Right cardiac atrium (tissue), 5 donors: Measurements from ENCODE around the gene KCNIP4. TPM values are rescaled to one million over a fixed set of nuclear protein-coding genes. Genes with fewer than 3 reads are reported as not detected.

Experiments used
- ATAC-seq, 2 donors: fragments of 200-7000 bp; cut with Tn5 transposase; one replicate each; pipeline versions ENCODE4 v1.8.0 to v1.9.1; 2020; ENCODE audit warnings: moderate library complexity in 2 of 2, mild to moderate bottlenecking in 1 of 2
- DNase-seq, 3 donors: peaks; one replicate each; pipeline ENCODE4 v3.0.0-alpha.2; 2020
- H3K27ac ChIP-seq: one replicate; pipeline ENCODE4 v1.5.1; 2013; ENCODE audit warnings: mild to moderate bottlenecking, low read length, control low read depth, moderate library complexity
- H3K27me3 ChIP-seq: one replicate; pipeline ENCODE4 v1.6.1; 2013; ENCODE audit not compliant: control insufficient read depth, insufficient read depth
- H3K4me1 ChIP-seq: one replicate; pipeline ENCODE4 v1.6.1; 2013; ENCODE audit warnings: low read length; ENCODE audit not compliant: control insufficient read depth, insufficient read depth
- H3K4me3 ChIP-seq: one replicate; pipeline ENCODE4 v1.5.1; 2013; ENCODE audit warnings: low read length, control low read depth
- H3K9me3 ChIP-seq: one replicate; pipeline ENCODE4 v1.6.1; 2013; ENCODE audit warnings: low read length; ENCODE audit not compliant: control insufficient read depth
- WGBS: extraction: QIAGEN DNeasy Blood & Tissue Kit; methylation state at CpG from one replicate; pipeline ENCODE4 v1.1.7; 2013; 5-methylcytosine and 5-hydroxymethylcytosine counted together
- intact Hi-C, 4 donors: fragments of 100-400 bp; cut with DNase I; formaldehyde crosslinking; loops; one replicate each; pipeline versions ENCODE4 v1.11.0 to v1.14.0; 2022 to 2023
- polyA plus RNA-seq: library from polyadenylated mRNA; stranded (reverse); fragments of 200-250 nt; gene quantifications from one replicate; pipeline ENCODE4 v1.2.3, GENCODE V29; 2013
- total RNA-seq, 4 donors: library from RNA; stranded (reverse); fragmentation: NEBNext Ultra II Directional; extraction: Animal tissue kit (Norgen Biotek cat#: 25700); gene quantifications; one replicate each; pipeline ENCODE4 v1.2.1, GENCODE V29; 2021
- donor health status: healthy with polysubstance abuse.
- donor health status: DM: no; HTN: yes; CAD: no.
- donor health status: DM: no; HTN: no; CAD: no.
- donor health status: DM: no; HTN: yes; CAD: no; lungs with severe emphysema.
- donor health status: DM: yes; HTN: yes; CAD: no.

KCNIP4 gene
- total and polyA plus RNA-seq, 5 donors, result 0.05 to 0.86 (median 0.23) TPM; not detected in 2

GRCh38 chr4:20847124-20847747 is 1101.3 kb downstream of the KCNIP4 start:
- Histone ChIP-seq H3K9me3 (no peaks in the 10 kb centered on the region), H3K27me3 (no peaks in the 10 kb centered on the region), H3K4me1 (no peaks in the 10 kb centered on the region), H3K27ac (no peak overlapping the region), H3K4me3 (no peak overlapping the region)
- WGBS, result 35% methylated on average over 2 of the region's 2 CpGs
- DNase-seq (no peak), ATAC-seq (no peak)
- intact Hi-C loops, result no loop called here

- H3K4me3 ChIP-seq, result no peak overlapping the region
- intact Hi-C loops, result no loop called here
- H3K27ac ChIP-seq, result no peak overlapping the region
- DNase-seq, result no peak
- H3K4me1 ChIP-seq, result no peaks in the 10 kb centered on the region
- H3K27me3 ChIP-seq, result no peaks in the 10 kb centered on the region
- H3K9me3 ChIP-seq, result no peaks in the 10 kb centered on the region
- ATAC-seq, result no peak
- WGBS, result 74% methylated on average over 4 of the region's 4 CpGs
These were observed 1104.3 kb downstream of the KCNIP4 start for GRCh38 chr4:20844311-20844710.

- H3K4me3 ChIP-seq, result no peak overlapping the region
- no peaks in the 10 kb centered on the region for H3K9me3 ChIP-seq
- no peak for ATAC-seq
- no peaks in the 10 kb centered on the region for H3K4me1 ChIP-seq
- DNase-seq, result no peak
- no peak overlapping the region for H3K27ac ChIP-seq
- WGBS, result 77% methylated on average over 5 of the region's 5 CpGs
- intact Hi-C loops, result no loop called here
- H3K27me3 ChIP-seq, result no peaks in the 10 kb centered on the region
These were observed 1107.9 kb downstream of the KCNIP4 start for GRCh38 chr4:20840648-20841190.

- 26% methylated on average over 1 of the region's 1 CpG for WGBS
- ATAC-seq (no peak), DNase-seq (no peak)
- no peak overlapping the region for H3K27ac ChIP-seq
- no peaks in the 10 kb centered on the region for H3K27me3 ChIP-seq
- H3K4me1 ChIP-seq, result no peaks in the 10 kb centered on the region
- intact Hi-C loops, result no loop called here
- no peak overlapping the region for H3K4me3 ChIP-seq
- H3K9me3 ChIP-seq, result no peaks in the 10 kb centered on the region
These were observed 1108.6 kb downstream of the KCNIP4 start for GRCh38 chr4:20839957-20840356.

- intact Hi-C loops, result no loop called here
- ATAC-seq, result no peak
- Histone ChIP-seq H3K27ac (no peak overlapping the region), H3K9me3 (no peaks in the 10 kb centered on the region), H3K4me1 (no peaks in the 10 kb centered on the region), H3K4me3 (no peak overlapping the region), H3K27me3 (no peaks in the 10 kb centered on the region)
- WGBS, result 70% methylated on average over 1 of the region's 1 CpG
- no peak for DNase-seq
These were observed 1110.1 kb downstream of the KCNIP4 start for GRCh38 chr4:20838476-20838875.

- H3K27ac ChIP-seq, result no peak overlapping the region
- no peaks in the 10 kb centered on the region for H3K4me1 ChIP-seq
- H3K27me3 ChIP-seq, result no peaks in the 10 kb centered on the region
- H3K4me3 ChIP-seq, result no peak overlapping the region
- no peak for ATAC-seq
- no peak for DNase-seq
- H3K9me3 ChIP-seq, result no peaks in the 10 kb centered on the region
- intact Hi-C loops, result no loop called here
- 69% methylated on average over 3 of the region's 3 CpGs for WGBS
These were observed 1115.7 kb downstream of the KCNIP4 start for GRCh38 chr4:20832826-20833225.

GRCh38 chr4:20831746-20832145 is 1116.8 kb downstream of the KCNIP4 start:
- intact Hi-C loops, result no loop called here
- Histone ChIP-seq H3K27ac (no peak overlapping the region), H3K4me1 (no peaks in the 10 kb centered on the region), H3K4me3 (no peak overlapping the region), H3K9me3 (no peaks in the 10 kb centered on the region), H3K27me3 (no peaks in the 10 kb centered on the region)
- DNase-seq (no peak), ATAC-seq (no peak)
- WGBS, result 78% methylated on average over 1 of the region's 1 CpG

- ATAC-seq (no peak), DNase-seq (no peak)
- no peaks in the 10 kb centered on the region for H3K9me3 ChIP-seq
- 49% methylated on average over 5 of the region's 5 CpGs for WGBS
- no peak overlapping the region for H3K27ac ChIP-seq
- intact Hi-C loops, result no loop called here
- H3K4me1 ChIP-seq, result no peaks in the 10 kb centered on the region
- no peaks in the 10 kb centered on the region for H3K27me3 ChIP-seq
- no peak overlapping the region for H3K4me3 ChIP-seq
These were observed 1118.8 kb downstream of the KCNIP4 start for GRCh38 chr4:20829617-20830357.

GRCh38 chr4:20825505-20825904 is 1123.1 kb downstream of the KCNIP4 start:
- intact Hi-C loops, result no loop called here
- no peaks in the 10 kb centered on the region for H3K27me3 ChIP-seq
- no peak for DNase-seq
- H3K9me3 ChIP-seq, result no peaks in the 10 kb centered on the region
- no peak overlapping the region for H3K27ac ChIP-seq
- no peaks in the 10 kb centered on the region for H3K4me1 ChIP-seq
- H3K4me3 ChIP-seq, result no peak overlapping the region
- 73% methylated on average over 3 of the region's 3 CpGs for WGBS
- no peak for ATAC-seq

- WGBS, result 87% methylated on average over 5 of the region's 5 CpGs
- H3K27ac ChIP-seq, result no peak overlapping the region
These were observed 1132.3 kb downstream of the KCNIP4 start for GRCh38 chr4:20816287-20816686.

GRCh38 chr4:20813700-20814099 is 1134.9 kb downstream of the KCNIP4 start:
- intact Hi-C loops, result no loop called here
- WGBS, result 52% methylated on average over 1 of the region's 1 CpG
- Histone ChIP-seq H3K4me1 (no peaks in the 10 kb centered on the region), H3K4me3 (no peak overlapping the region), H3K27ac (no peak overlapping the region), H3K27me3 (no peaks in the 10 kb centered on the region), H3K9me3 (no peaks in the 10 kb centered on the region)
- ATAC-seq (no peak), DNase-seq (no peak)

More at GRCh38 chr4:20816287-20816686, 1132.3 kb downstream of the KCNIP4 start:
- H3K27me3 ChIP-seq, result no peaks in the 10 kb centered on the region
- no peak overlapping the region for H3K4me3 ChIP-seq
- no peak for DNase-seq
- H3K4me1 ChIP-seq, result no peaks in the 10 kb centered on the region
- intact Hi-C loops, result no loop called here
- no peak for ATAC-seq
- H3K9me3 ChIP-seq, result no peaks in the 10 kb centered on the region
